ENCODE data around the gene PRODH2.

- TF ChIP-seq CTCF (conservative IDR thresholded peaks at IDR 0.05 in 1 of 2, IDR thresholded peaks at IDR 0.05 in 1 of 2; ENCODE audit: extremely low read depth in 1 of 2, insufficient read depth in 1 of 2, low read depth in 1 of 2, low read length in 2 of 2) (no peak), EZH2 (IDR thresholded peaks at IDR 0.05; ENCODE audit: borderline replicate concordance, low read length) (no peak)
These were observed 21.3 kb upstream of the PRODH2 start for GRCh38 chr19:35833972-35834371.
